IMR-90 (cell line): ENCODE data around the gene XPA. TPM values are rescaled to one million over a fixed set of nuclear protein-coding genes. Genes with fewer than 3 reads are reported as not detected.

Experiments used
- ATAC-seq: fragments of 200-7000 bp; cut with Tn5 transposase; 2 replicates; pipeline ENCODE4 v1.9.1; 2020; ENCODE audit warnings: low read depth, mild to moderate bottlenecking, moderate library complexity
- BruUV-seq: library from RNA; stranded (reverse); fragments of 400-500 nt; replicated peaks from 2 replicates; lab custom pipeline; 2021; lab: Mats Ljungman, UMichigan
- CTCF ChIA-PET: fragments of 300-600 bp; formaldehyde crosslinking; extraction: SDS; loops from one replicate; lab custom pipeline; 2021; ENCODE audit warnings: antibody characterized with exemption; lab: Yijun Ruan, JAX
- POLR2A ChIA-PET: fragments of 300-600 bp; sonication (Branson Sonifier 250); formaldehyde crosslinking; loops from one replicate; lab custom pipeline; 2022; ENCODE audit warnings: antibody characterized with exemption; ENCODE audit not compliant: unreplicated experiment; lab: Charles Lee
- DNase-seq: peaks from one replicate; pipeline ENCODE4 v3.0.0; 2013
- H2AFZ ChIP-seq: replicated peaks from 2 replicates; pipeline ENCODE3; 2013; ENCODE audit warnings: low read length, mild to moderate bottlenecking; ENCODE audit not compliant: poor library complexity
- H2AK5ac ChIP-seq: 2 replicates; pipeline ENCODE4 v1.6.1; 2013; ENCODE audit warnings: low read depth, low read length, inconsistent platforms
- H2AK9ac ChIP-seq: replicated peaks from 2 replicates; pipeline ENCODE3; 2013; ENCODE audit warnings: mild to moderate bottlenecking, low read depth, low read length, moderate library complexity; ENCODE audit not compliant: poor library complexity
- H2BK120ac ChIP-seq: 2 replicates; pipeline ENCODE4 v1.6.1; 2013; ENCODE audit warnings: low read depth, low read length, inconsistent platforms
- H2BK15ac ChIP-seq: 3 replicates; pipeline ENCODE4 v1.6.1; 2013; ENCODE audit warnings: low read depth, low read length, inconsistent platforms
- H2BK20ac ChIP-seq: 2 replicates; pipeline ENCODE4 v1.6.1; 2013; ENCODE audit warnings: low read depth, mild to moderate bottlenecking, inconsistent platforms, low read length, moderate library complexity
- H2BK5ac ChIP-seq: 2 replicates; pipeline ENCODE4 v1.6.1; 2013; ENCODE audit warnings: mild to moderate bottlenecking, low read depth, low read length, inconsistent platforms; ENCODE audit not compliant: poor library complexity, severe bottlenecking
- H3K14ac ChIP-seq: replicated peaks from 2 replicates; pipeline ENCODE4 v1.6.1; 2013; ENCODE audit warnings: low read depth, low read length, inconsistent platforms
- H3K18ac ChIP-seq: 2 replicates; pipeline ENCODE4 v1.6.1; 2013; ENCODE audit warnings: low read depth, low read length, control low read depth
- H3K23ac ChIP-seq: 2 replicates; pipeline ENCODE4 v1.6.1; 2013; ENCODE audit warnings: low read depth, low read length, inconsistent platforms
- H3K27ac ChIP-seq: 2 replicates; pipeline ENCODE4 v1.5.1; 2013; ENCODE audit warnings: mild to moderate bottlenecking, control low read depth, low read length; ENCODE audit not compliant: insufficient read depth
- H3K27me3 ChIP-seq: 2 replicates; pipeline ENCODE4 v1.6.1; 2013; ENCODE audit warnings: low read length; ENCODE audit not compliant: control insufficient read depth, insufficient read depth
- H3K36me3 ChIP-seq: 2 replicates; pipeline ENCODE4 v1.6.1; 2013; ENCODE audit warnings: low read length, mixed read lengths; ENCODE audit not compliant: control insufficient read depth, insufficient read depth
- H3K4ac ChIP-seq: 2 replicates; pipeline ENCODE4 v1.6.1; 2013; ENCODE audit warnings: low read depth, low read length, inconsistent platforms
- H3K4me1 ChIP-seq: 2 replicates; pipeline ENCODE4 v1.6.1; 2013; ENCODE audit warnings: low read length, mixed read lengths; ENCODE audit not compliant: control insufficient read depth, insufficient read depth
- H3K4me2 ChIP-seq: 2 replicates; pipeline ENCODE4 v1.6.1; 2013; ENCODE audit warnings: low read depth, mild to moderate bottlenecking, control low read depth, low read length, moderate library complexity
- H3K4me3 ChIP-seq: 2 replicates; pipeline ENCODE4 v1.5.1; 2013; ENCODE audit warnings: low read depth, mild to moderate bottlenecking, control low read depth, low read length, moderate library complexity; ENCODE audit not compliant: insufficient read depth
- H3K56ac ChIP-seq: 2 replicates; pipeline ENCODE4 v1.6.1; 2013; ENCODE audit warnings: low read length, inconsistent platforms; ENCODE audit not compliant: insufficient read depth; ENCODE audit errors: extremely low read depth
- H3K79me1 ChIP-seq, 2 experiments: 2 replicates each; pipeline ENCODE4 v1.6.1; 2013; ENCODE audit warnings: low read length in 2 of 2, inconsistent platforms in 1 of 2, low read depth in 1 of 2
- H3K9ac ChIP-seq: 2 replicates; pipeline ENCODE4 v1.6.1; 2013; ENCODE audit warnings: low read depth, low read length, control low read depth
- H3K9me1 ChIP-seq: 2 replicates; pipeline ENCODE4 v1.6.1; 2013; ENCODE audit warnings: low read length, inconsistent platforms; ENCODE audit not compliant: insufficient read depth
- H3K9me3 ChIP-seq: 2 replicates; pipeline ENCODE4 v1.6.1; 2013; ENCODE audit warnings: low read length; ENCODE audit not compliant: control insufficient read depth, insufficient read depth
- H4K20me1 ChIP-seq: 2 replicates; pipeline ENCODE4 v1.6.1; 2013; ENCODE audit warnings: low read length, inconsistent platforms; ENCODE audit not compliant: insufficient read depth
- H4K5ac ChIP-seq: 2 replicates; pipeline ENCODE4 v1.6.1; 2013; ENCODE audit warnings: mild to moderate bottlenecking, low read depth, low read length, control low read depth
- H4K8ac ChIP-seq, 2 experiments: 2 replicates each; pipeline ENCODE4 v1.6.1; 2013; ENCODE audit warnings: low read depth in 2 of 2, low read length in 2 of 2, control low read depth in 1 of 2, inconsistent platforms in 1 of 2
- H4K91ac ChIP-seq: 2 replicates; pipeline ENCODE4 v1.6.1; 2013; ENCODE audit warnings: low read depth, low read length, inconsistent platforms; ENCODE audit not compliant: insufficient read depth
- CHD1 ChIP-seq: IDR thresholded peaks from 2 replicates; pipeline ENCODE4 v1.6.1; 2012; ENCODE audit warnings: low read depth, low read length, improper control_type of control experiment
- MXI1 ChIP-seq: IDR thresholded peaks from 2 replicates; pipeline ENCODE4 v1.6.1; 2012; ENCODE audit warnings: low read depth, mild to moderate bottlenecking, low read length, moderate library complexity, borderline replicate concordance
- NFE2L2 ChIP-seq: fragments of 150-350 bp; IDR thresholded peaks from 2 replicates; pipeline ENCODE4 v1.6.1; 2016; ENCODE audit warnings: low read depth, mild to moderate bottlenecking, low read length
- RFX5 ChIP-seq: IDR thresholded peaks from 2 replicates; pipeline ENCODE4 v1.8.0; 2012; ENCODE audit warnings: low read depth, mild to moderate bottlenecking, low read length, moderate library complexity
- SMC3 ChIP-seq: fragments of 150-350 bp; IDR thresholded peaks from 2 replicates; pipeline ENCODE4 v1.6.1; 2016; ENCODE audit warnings: low read depth, mild to moderate bottlenecking, antibody characterized with exemption, low read length, moderate library complexity
- WGBS, 2 experiments: methylation state at CpG; one replicate each; pipeline versions ENCODE4 v1.1.5 to v1.1.7; 2013; ENCODE audit warnings: missing lambda C conversion rate in 2 of 2; ENCODE audit not compliant: insufficient read length in 1 of 2; ENCODE audit errors: extremely low coverage in 2 of 2; 5-methylcytosine and 5-hydroxymethylcytosine counted together
- dilution Hi-C: fragments of 300-500 bp; cut with HindIII; formaldehyde crosslinking; loops from one replicate; pipeline ENCODE4 v1.14.3; 2018; ENCODE audit warnings: low sequenced_read_pairs; ENCODE audit not compliant: unreplicated experiment
- in situ Hi-C: fragments of 300-500 bp; cut with MboI; formaldehyde crosslinking; loops from 3 replicates; pipeline ENCODE4 v1.14.3; 2019; ENCODE audit warnings: low sequenced_read_pairs, inconsistent platforms, mixed read lengths
- intact Hi-C: fragments of 100-400 bp; cut with micrococcal nuclease; formaldehyde crosslinking; loops from 2 replicates; pipeline ENCODE4 v1.10.0; 2022
- polyA plus RNA-seq, 3 experiments: library from polyadenylated mRNA; depleted of rRNA; stranded (reverse); fragments of >200 nt; gene quantifications; 2 replicates each; pipeline ENCODE4 v1.2.3, GENCODE V29; 2012; ENCODE audit warnings: low replicate concordance in 1 of 3
- total RNA-seq: library from RNA; depleted of rRNA; stranded (reverse); fragments of >200 nt; gene quantifications from 2 replicates; pipeline ENCODE4 v1.2.3, GENCODE V29; 2012

The XPA gene
- total and polyA plus RNA-seq, 2 of the 4 experiments (the other 2 are of a cell fraction): 1.4 to 2.2 TPM

DNA sequence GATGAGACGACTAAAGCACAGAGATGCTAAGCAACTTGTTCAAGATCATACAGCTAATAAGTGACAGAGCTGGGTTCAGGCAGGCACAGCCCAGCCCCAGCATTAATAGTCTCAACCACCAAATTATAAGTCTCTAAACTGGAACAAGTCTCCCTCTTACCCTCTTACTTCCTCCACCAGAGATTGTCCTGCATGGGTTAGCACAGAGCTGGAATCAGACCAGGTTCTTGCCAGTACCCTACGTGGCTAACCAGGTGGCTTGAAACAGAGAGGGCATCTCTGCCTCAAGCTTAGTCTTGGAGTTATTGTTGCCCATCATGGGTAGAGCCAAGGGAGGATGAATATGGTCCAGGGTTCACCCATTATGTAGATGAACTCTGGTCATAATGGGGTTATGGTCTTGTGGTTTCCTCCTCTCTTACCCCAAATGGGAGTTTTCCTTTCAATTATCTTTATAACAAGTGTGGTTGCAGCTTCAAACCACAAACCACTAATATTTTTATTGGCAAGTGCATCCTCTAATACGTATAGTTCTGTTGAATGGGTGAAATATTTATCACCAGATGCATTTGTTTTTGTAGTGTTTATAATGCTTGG, 8.3 kb upstream of the XPA start:
- peaks cover 3% of the 10 kb centered on the region for H3K4me1 ChIP-seq
- H3K18ac ChIP-seq: no peak overlapping the region
- H3K23ac ChIP-seq: no peak overlapping the region
- H3K4me3 ChIP-seq: no peak overlapping the region
- ChIA-PET CTCF (interaction anchor here (1.1 to 2.1 kb wide), 2 partner anchors 196 to 218 kb away, joined by 3 to 7 read pairs; no protein-coding TSS in a partner anchor), POLR2A (no interaction called here)
- no peak for DNase-seq
- no peak overlapping the region for H3K4ac ChIP-seq
- no peak overlapping the region for H3K9ac ChIP-seq
- H2BK20ac ChIP-seq: no peak overlapping the region
- no peak overlapping the region for H2BK120ac ChIP-seq
- no peak overlapping the region for H3K56ac ChIP-seq
- no peaks in the 10 kb centered on the region for H3K79me1 ChIP-seq
- no CpG with 5 or more reads among the region's 3 CpGs for WGBS, 2 experiments
- dilution Hi-C loops: no loop called here
- H2AK5ac ChIP-seq: no peak overlapping the region
- no peaks in the 10 kb centered on the region for H3K9me3 ChIP-seq
- no peak for TF ChIP-seq RFX5
- TF ChIP-seq NFE2L2: no peak
- TF ChIP-seq SMC3: no peak
- TF ChIP-seq MXI1: no peak
- TF ChIP-seq CHD1: no peak
- intact Hi-C loops: no loop called here
- H3K27me3 ChIP-seq: peaks cover 10% of the 10 kb centered on the region
- H3K27ac ChIP-seq: no peak overlapping the region
- H3K9me1 ChIP-seq: no peaks in the 10 kb centered on the region
- H4K5ac ChIP-seq: no peak overlapping the region
- H2AFZ ChIP-seq: no peak overlapping the region
- H4K8ac ChIP-seq: no peak overlapping the region
- ATAC-seq: no peak
- no peak overlapping the region for H2BK5ac ChIP-seq
- no peaks in the 10 kb centered on the region for H3K36me3 ChIP-seq
- H4K91ac ChIP-seq: no peak overlapping the region
- in situ Hi-C loops: no loop called here
- no peak overlapping the region for H2BK15ac ChIP-seq
- no peaks in the 10 kb centered on the region for H4K20me1 ChIP-seq
- no peak overlapping the region for H3K4me2 ChIP-seq
- no peak overlapping the region for H2AK9ac ChIP-seq
- no TSS peak for BruUV-seq
- no peak overlapping the region for H3K14ac ChIP-seq
